Ascending aorta (tissue), 2 donors: ENCODE results near the gene CDK4. TPM values are rescaled to one million over a fixed set of nuclear protein-coding genes. Genes with fewer than 3 reads are reported as not detected.
"Not testable (repeated sequence)": the region's sequence is repeated elsewhere in the genome, so short reads cannot be mapped to it uniquely, and the experiment has no call there.

Experiments used
- DNase-seq, 2 donors: peaks; one replicate each; pipeline ENCODE4 v3.0.0-alpha.2; 2019; ENCODE audit warnings: low spot score in 2 of 2
- H3K27ac ChIP-seq, 2 donors: fragments of 200-600 bp; sonication (generic); one replicate each; pipeline ENCODE4 v1.5.1; 2016 to 2017; ENCODE audit warnings: mild to moderate bottlenecking in 1 of 2
- H3K27me3 ChIP-seq: fragments of 200-600 bp; sonication (generic); one replicate; pipeline ENCODE4 v1.5.1; 2017
- H3K36me3 ChIP-seq, 2 donors: fragments of 200-600 bp; sonication (generic); one replicate each; pipeline ENCODE4 v1.5.1; 2016
- H3K4me1 ChIP-seq, 2 donors: fragments of 200-600 bp; sonication (generic); one replicate each; pipeline ENCODE4 v1.5.1; 2016 to 2017; ENCODE audit warnings: mild to moderate bottlenecking in 1 of 2
- H3K4me3 ChIP-seq, 2 donors: fragments of 200-600 bp; sonication (generic); one replicate each; pipeline ENCODE4 v1.5.1; 2016 to 2017; ENCODE audit warnings: mild to moderate bottlenecking in 1 of 2
- H3K9me3 ChIP-seq, 2 donors: fragments of 200-600 bp; sonication (generic); one replicate each; pipeline ENCODE4 v1.5.1; 2016
- CTCF ChIP-seq, 3 experiments: fragments of 200-600 bp in 2 of 3; fragments of 450-650 bp in 1 of 3; sonication (generic) in 2 of 3; IDR thresholded peaks; one replicate each; pipeline ENCODE4 v1.5.1; 2016 to 2019; ENCODE audit warnings: antibody characterized with exemption in 3 of 3, mild to moderate bottlenecking in 1 of 3, moderate library complexity in 1 of 3
- intact Hi-C: fragments of 100-400 bp; cut with DNase I; formaldehyde crosslinking; loops from one replicate; pipeline ENCODE4 v1.15.1; 2023
- total RNA-seq: library from RNA; depleted of rRNA; stranded (reverse); fragments of >200 nt; gene quantifications from one replicate; pipeline ENCODE4 v1.1.0, GENCODE V29; 2016

The CDK4 gene
- total RNA-seq, 1 donor from 2014 or later = 82.6 TPM

DNA sequence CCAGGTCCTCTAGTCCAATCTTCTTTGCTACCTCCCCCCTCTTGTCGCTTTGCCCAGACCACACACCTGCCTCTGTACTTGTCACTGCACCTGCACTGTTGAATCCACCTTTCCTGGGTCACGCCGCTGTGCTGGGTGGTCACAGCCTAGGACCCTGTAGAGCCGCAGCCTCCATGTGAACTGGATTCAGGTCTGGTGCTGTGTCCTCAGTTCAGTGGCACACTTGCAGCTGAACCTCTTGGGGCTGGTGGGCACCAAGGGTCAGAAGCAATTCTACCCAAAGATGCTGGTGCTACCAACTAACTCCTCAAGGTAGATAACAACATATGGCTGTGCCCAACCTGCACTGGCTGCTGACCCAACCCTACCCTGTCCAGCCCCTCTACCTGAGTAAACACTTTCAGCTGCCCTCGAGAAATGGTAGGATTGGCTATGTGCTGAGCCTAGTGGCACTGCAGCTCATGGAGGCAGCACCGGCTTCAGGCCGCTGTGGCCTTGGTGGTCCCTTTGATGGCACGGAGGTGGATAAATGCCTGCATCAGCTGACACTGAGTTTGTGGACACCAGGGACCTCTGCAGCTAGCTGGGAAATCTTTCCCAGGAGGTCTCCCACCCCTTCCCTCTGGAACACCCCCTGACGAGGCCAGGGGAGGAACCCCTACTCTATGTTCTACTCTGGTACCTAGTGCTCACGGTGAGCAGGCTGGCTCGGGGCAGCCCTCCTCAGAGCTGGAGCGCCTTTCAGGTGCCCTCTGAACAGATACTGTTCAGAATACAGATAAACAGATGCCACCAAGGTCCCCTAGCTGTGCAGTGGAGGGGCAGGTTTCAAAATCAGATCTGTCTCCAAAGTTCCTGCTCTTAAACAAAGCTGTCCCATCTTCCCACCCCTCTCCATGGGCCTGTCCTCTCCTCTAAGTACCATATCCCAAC is 27.8 kb downstream of the CDK4 start:
- Histone ChIP-seq H3K27ac (no peak overlapping the region), H3K9me3 (no peaks in the 10 kb centered on the region), H3K4me3 (no peak overlapping the region), H3K27me3 (peaks cover 3% of the 10 kb centered on the region), H3K4me1 (peaks cover 0 to 12% of the 10 kb centered on the region in 2 donors), H3K36me3 (peaks cover 23 to 25% of the 10 kb centered on the region in 2 donors)
- no peak for DNase-seq
- no peak for TF ChIP-seq CTCF (IDR thresholded peaks at IDR 0.05)
- intact Hi-C loops = no loop called here

DNA sequence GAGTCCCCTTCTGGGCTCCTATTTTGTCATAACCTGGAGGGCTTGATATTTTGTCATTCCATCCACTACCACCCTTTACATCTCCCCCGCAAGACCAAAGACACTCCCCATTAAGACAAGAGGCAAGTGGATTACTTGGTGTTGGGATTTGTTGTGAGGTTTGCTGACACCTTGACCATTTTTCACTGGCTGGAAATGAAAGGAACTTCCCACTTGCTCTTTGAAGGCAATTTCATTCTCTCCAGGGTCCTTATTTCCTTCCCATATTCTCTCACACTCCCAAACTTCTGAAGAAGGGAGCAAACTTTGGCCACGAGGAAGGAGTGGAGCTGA is 28.5 kb downstream of the CDK4 start:
- peaks cover 0 to 12% of the 10 kb centered on the region in 2 donors for H3K4me1 ChIP-seq
- H3K36me3 ChIP-seq = peaks cover 30 to 32% of the 10 kb centered on the region in 2 donors
- no peak overlapping the region for H3K4me3 ChIP-seq
- no peak overlapping the region for H3K27ac ChIP-seq
- H3K9me3 ChIP-seq = no peaks in the 10 kb centered on the region
- TF ChIP-seq CTCF (IDR thresholded peaks at IDR 0.05) = no peak
- no peak for DNase-seq
- intact Hi-C loops = no loop called here
- peaks cover 3% of the 10 kb centered on the region for H3K27me3 ChIP-seq

DNA sequence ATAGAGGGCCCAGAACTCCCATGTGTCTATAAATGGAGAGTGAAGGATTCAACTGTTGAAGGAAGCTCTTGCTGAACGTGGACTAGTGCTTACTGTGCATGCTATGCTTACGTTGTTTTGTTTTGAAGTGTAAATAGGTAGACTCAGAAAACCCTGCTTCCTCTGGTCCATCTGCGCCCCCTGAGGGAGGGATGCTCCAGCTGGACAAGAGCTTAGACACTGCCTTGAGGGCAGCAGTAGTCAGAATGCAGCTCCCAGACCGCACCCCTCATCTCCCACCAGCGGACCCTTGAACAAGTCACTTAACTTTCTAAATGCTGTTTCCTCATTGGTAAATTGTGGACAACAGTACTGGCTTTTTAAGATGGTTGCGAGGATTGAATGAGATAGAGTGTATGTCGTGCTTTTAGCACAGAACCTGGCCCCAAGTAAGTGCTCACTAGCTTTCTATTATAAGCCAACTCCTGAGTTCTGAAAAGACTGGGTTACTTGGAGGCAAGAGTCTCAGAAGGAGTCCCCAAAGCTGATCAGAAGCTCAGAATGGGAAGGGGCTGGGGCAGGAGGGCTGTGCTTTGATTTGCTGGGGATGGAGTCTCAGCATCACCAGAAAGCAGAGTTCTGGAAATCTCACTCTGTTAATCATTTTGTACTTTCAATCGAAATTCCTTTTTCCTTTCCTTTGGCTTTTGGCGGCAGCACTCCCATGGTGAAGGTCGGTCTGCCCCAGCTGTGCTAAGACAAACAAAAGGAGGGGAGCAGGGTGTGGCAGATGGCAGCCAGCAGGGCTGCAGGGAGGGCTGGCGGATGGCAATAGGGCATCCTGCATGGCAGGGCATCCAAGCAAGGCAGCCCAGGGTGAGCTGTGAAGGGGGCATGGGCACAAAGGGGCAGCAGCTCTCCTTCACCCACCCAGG is 29.1 kb downstream of the CDK4 start:
- DNase-seq = no peak
- H3K4me1 ChIP-seq = peaks cover 0 to 12% of the 10 kb centered on the region in 2 donors
- intact Hi-C loops = no loop called here
- H3K27ac ChIP-seq = no peak overlapping the region
- peaks cover 36 to 38% of the 10 kb centered on the region in 2 donors for H3K36me3 ChIP-seq
- H3K4me3 ChIP-seq = no peak overlapping the region
- peaks cover 3% of the 10 kb centered on the region for H3K27me3 ChIP-seq
- H3K9me3 ChIP-seq = no peaks in the 10 kb centered on the region
- TF ChIP-seq CTCF (IDR thresholded peaks at IDR 0.05) = no peak

DNA sequence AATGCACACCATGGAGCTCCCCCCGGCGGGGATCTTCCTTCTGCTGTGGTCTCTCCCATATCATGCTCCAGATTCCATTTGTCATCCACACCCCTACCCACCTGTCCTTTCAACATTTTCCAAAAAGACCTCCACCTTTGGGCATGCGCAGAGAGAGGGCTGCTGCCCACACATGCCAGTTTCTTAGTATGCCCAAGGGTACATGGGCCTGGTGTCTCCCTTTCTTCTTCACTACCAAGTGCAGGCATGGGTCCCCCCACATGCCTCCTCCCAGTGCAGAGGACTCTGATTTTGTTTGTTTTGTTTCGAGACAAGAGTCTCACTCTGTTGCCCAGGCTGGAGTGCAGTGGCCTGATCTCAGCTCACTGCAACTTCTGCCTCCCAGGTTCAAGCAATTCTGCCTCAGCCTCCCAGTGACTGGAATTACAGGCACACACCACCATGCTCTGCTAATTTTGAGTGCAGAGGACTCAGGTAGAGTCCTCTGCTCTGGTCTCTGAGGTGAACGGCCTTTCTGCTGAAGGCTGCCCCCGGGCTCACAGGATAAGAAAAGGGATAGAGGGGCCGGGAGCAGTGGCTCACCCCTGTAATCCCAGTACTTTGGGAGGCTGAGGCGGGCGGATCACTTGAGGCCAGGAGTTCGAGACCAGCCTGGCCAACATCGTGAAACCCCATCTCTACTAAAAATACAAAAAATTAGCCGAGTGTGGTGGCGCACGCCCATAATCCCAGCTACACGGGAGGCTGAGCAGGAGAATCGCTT is 30.1 kb downstream of the CDK4 start:
- H3K36me3 ChIP-seq = peaks cover 46 to 48% of the 10 kb centered on the region in 2 donors
- H3K27ac ChIP-seq, intact Hi-C loops, H3K27me3 ChIP-seq, H3K4me3 ChIP-seq, H3K9me3 ChIP-seq, H3K4me1 ChIP-seq, DNase-seq: not testable (repeated sequence)

DNA sequence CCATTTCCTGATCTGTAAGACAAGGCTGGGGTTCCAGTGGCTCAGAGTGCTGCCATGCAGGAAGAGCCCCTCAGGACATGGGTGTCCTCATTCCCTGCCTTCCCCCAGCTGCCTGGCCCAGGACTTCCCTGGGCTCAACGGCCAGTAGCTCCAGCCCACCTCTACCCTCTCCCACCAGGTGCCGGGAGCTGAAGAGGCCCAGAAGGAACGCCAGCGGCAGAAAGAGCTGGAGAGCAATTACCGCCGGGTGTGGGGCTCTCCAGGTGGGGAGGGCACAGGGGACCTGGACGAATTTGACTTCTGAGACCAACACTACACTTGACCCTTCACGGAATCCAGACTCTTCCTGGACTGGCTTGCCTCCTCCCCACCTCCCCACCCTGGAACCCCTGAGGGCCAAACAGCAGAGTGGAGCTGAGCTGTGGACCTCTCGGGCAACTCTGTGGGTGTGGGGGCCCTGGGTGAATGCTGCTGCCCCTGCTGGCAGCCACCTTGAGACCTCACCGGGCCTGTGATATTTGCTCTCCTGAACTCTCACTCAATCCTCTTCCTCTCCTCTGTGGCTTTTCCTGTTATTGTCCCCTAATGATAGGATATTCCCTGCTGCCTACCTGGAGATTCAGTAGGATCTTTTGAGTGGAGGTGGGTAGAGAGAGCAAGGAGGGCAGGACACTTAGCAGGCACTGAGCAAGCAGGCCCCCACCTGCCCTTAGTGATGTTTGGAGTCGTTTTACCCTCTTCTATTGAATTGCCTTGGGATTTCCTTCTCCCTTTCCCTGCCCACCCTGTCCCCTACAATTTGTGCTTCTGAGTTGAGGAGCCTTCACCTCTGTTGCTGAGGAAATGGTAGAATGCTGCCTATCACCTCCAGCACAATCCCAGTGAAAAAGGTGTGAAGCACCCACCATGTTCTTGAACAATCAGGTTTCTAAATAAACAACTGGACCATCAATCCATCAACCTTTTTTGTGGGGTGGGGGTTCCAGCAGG is 31.2 kb downstream of the CDK4 start:
- Histone ChIP-seq H3K9me3 (no peaks in the 10 kb centered on the region), H3K36me3 (peaks cover 57 to 59% of the 10 kb centered on the region in 2 donors), H3K27me3 (no peaks in the 10 kb centered on the region), H3K27ac (no peak overlapping the region), H3K4me3 (no peak overlapping the region), H3K4me1 (peaks cover 0 to 1% of the 10 kb centered on the region in 2 donors)
- intact Hi-C loops = no loop called here
- TF ChIP-seq CTCF (IDR thresholded peaks at IDR 0.05) = no peak
- no peak for DNase-seq
